Ovary (tissue), 9 donors: Measurements from ENCODE around the gene OR4F15. TPM values are rescaled to one million over a fixed set of nuclear protein-coding genes. Genes with fewer than 3 reads are reported as not detected.

Source experiments
- DNase-seq, 5 donors: peaks; one replicate each; pipeline ENCODE4 v3.0.0-alpha.2; 2019 to 2020
- H3K27ac ChIP-seq, 2 donors: fragments of 200-600 bp; one replicate each; pipeline versions ENCODE4 v1.5.1 to v1.8.0; 2019 to 2022
- H3K27me3 ChIP-seq: fragments of 200-600 bp; one replicate; pipeline ENCODE4 v1.8.0; 2022
- H3K36me3 ChIP-seq: fragments of 200-600 bp; sonication (generic); one replicate; pipeline ENCODE4 v1.5.1; 2019
- H3K4me1 ChIP-seq: one replicate; pipeline ENCODE4 v1.8.1; 2013; ENCODE audit warnings: mild to moderate bottlenecking, moderate library complexity; ENCODE audit not compliant: insufficient read depth
- H3K4me3 ChIP-seq: fragments of 200-600 bp; sonication (generic); one replicate; pipeline ENCODE4 v1.5.1; 2017
- H3K9me3 ChIP-seq, 2 donors: fragments of 200-600 bp in 1 of 2; sonication (generic) in 1 of 2; one replicate each; pipeline versions ENCODE4 v1.5.1 to v1.8.1; 2013 to 2019; ENCODE audit warnings: mild to moderate bottlenecking in 1 of 2, moderate library complexity in 1 of 2
- CTCF ChIP-seq, 3 donors: fragments of 450-650 bp in 2 of 3; fragments of 200-600 bp in 1 of 3; IDR thresholded peaks; one replicate each; pipeline versions ENCODE4 v1.5.1 to v1.8.0; 2016 to 2022; ENCODE audit warnings: antibody characterized with exemption in 3 of 3, mild to moderate bottlenecking in 1 of 3
- EP300 ChIP-seq: sonication (generic); formaldehyde crosslinking; IDR thresholded peaks from one replicate; pipeline ENCODE4 v1.6.1; 2017; ENCODE audit warnings: antibody characterized with exemption
- POLR2A ChIP-seq: fragments of 450-650 bp; IDR thresholded peaks from one replicate; pipeline ENCODE4 v1.6.1; 2017; ENCODE audit warnings: antibody characterized with exemption, mild to moderate bottlenecking, moderate library complexity
- WGBS, 3 donors: extraction: QIAGEN DNeasy Blood & Tissue Kit in 1 of 3; methylation state at CpG; one replicate each; pipeline versions ENCODE4 v1.1.5 to v1.1.7; 2013 to 2017; 5-methylcytosine and 5-hydroxymethylcytosine counted together
- intact Hi-C, 4 donors: fragments of 100-400 bp; cut with DNase I; formaldehyde crosslinking; loops; one replicate each; pipeline versions ENCODE4 v1.11.0 to v1.15.1; 2022 to 2023
- polyA plus RNA-seq, 2 donors: library from polyadenylated mRNA; stranded (reverse); fragments of 200-250 nt in 1 of 2; fragments of 350-450 nt in 1 of 2; fragmentation: Illumina TruSeq in 1 of 2; extraction: RNeasy Lipid Tissue Mini Kit (QIAGEN cat#74804) in 1 of 2; gene quantifications; one replicate each; pipeline ENCODE4 v1.2.3, GENCODE V29; 2013 to 2014
- total RNA-seq, 7 donors: library from RNA; depleted of rRNA in 2 of 7; stranded (reverse); fragments of >200 nt in 2 of 7; fragmentation: NEBNext Ultra II Directional in 3 of 7; extraction: Animal tissue kit (Norgen Biotek cat#: 25700) in 3 of 7; gene quantifications; one replicate each; pipeline versions ENCODE4 v1.1.0 to v1.2.4, GENCODE V29; 2016 to 2023
- donor health status: DM: no; HTN: no; CAD: no; lungs with moderate emphysema.
- donor health status: DM: no; HTN: no; CAD: no.
- donor health status: Bipolar disorder and iron deficiency.
- donor health status: DM: yes; HTN: yes; CAD: no.
- donor health status: DM: no; HTN: no; CAD: no.
- donor health status: DM: yes; HTN: yes; CAD: no.

Gene OR4F15
- total and polyA plus RNA-seq, 9 donors = not detected

- no peak for TF ChIP-seq POLR2A
- no peak for TF ChIP-seq CTCF (IDR thresholded peaks at IDR 0.05)
- no peak for TF ChIP-seq EP300
- WGBS, 3 donors = 39 to 67% (median 52%) methylated on average over 1 of the region's 1 CpG
- H3K27ac ChIP-seq = no peak overlapping the region
- intact Hi-C loops = no loop called here
- H3K27me3 ChIP-seq = no peaks in the 10 kb centered on the region
- no peaks in the 10 kb centered on the region for H3K36me3 ChIP-seq
- no peaks in the 10 kb centered on the region for H3K9me3 ChIP-seq
- no peaks in the 10 kb centered on the region for H3K4me1 ChIP-seq
- no peak overlapping the region for H3K4me3 ChIP-seq
- no peak for DNase-seq
Measured at GRCh38 chr15:101799665-101800064, 12.3 kb upstream of the OR4F15 start.

GRCh38 chr15:101801048-101801447, 11.0 kb upstream of the OR4F15 start:
- H3K9me3 ChIP-seq = no peaks in the 10 kb centered on the region
- no peak for TF ChIP-seq EP300
- TF ChIP-seq CTCF (IDR thresholded peaks at IDR 0.05) = no peak
- no peak for TF ChIP-seq POLR2A
- no peak overlapping the region for H3K4me3 ChIP-seq
- WGBS, 3 donors = 77 to 96% (median 86%) methylated on average over 1 of the region's 1 CpG
- intact Hi-C loops = no loop called here
- no peaks in the 10 kb centered on the region for H3K36me3 ChIP-seq
- H3K27ac ChIP-seq = no peak overlapping the region
- no peaks in the 10 kb centered on the region for H3K27me3 ChIP-seq
- H3K4me1 ChIP-seq = no peaks in the 10 kb centered on the region
- no peak for DNase-seq

GRCh38 chr15:101803209-101803608, 8.8 kb upstream of the OR4F15 start, which contains the start of gene OR4F6:
OR4F6 (plus strand) TSS chr15:101803509; CDS start chr15:101805720, 2,211 bp downstream.
- intact Hi-C loops = no loop called here
- no peak for TF ChIP-seq EP300
- no peak for TF ChIP-seq POLR2A
- no peak for TF ChIP-seq CTCF (IDR thresholded peaks at IDR 0.05)
- Histone ChIP-seq H3K4me3 (no peak within 1 kb of the TSS), H3K4me1 (no peaks in the 10 kb centered on the region), H3K27ac (no peak within 1 kb of the TSS), H3K36me3 (no peaks in the 10 kb centered on the region), H3K9me3 (no peaks in the 10 kb centered on the region), H3K27me3 (no peaks in the 10 kb centered on the region)
- DNase-seq = no peak
- WGBS, 3 donors = 76 to 88% (median 81%) methylated on average over 2 of the region's 2 CpGs

GRCh38 chr15:101803676-101804075, 8.3 kb upstream of the OR4F15 start:
- Histone ChIP-seq H3K4me1 (no peaks in the 10 kb centered on the region), H3K4me3 (no peak overlapping the region), H3K27me3 (no peaks in the 10 kb centered on the region), H3K9me3 (no peaks in the 10 kb centered on the region), H3K27ac (no peak overlapping the region), H3K36me3 (no peaks in the 10 kb centered on the region)
- DNase-seq = no peak
- intact Hi-C loops = no loop called here
- TF ChIP-seq POLR2A (no peak), EP300 (no peak), CTCF (IDR thresholded peaks at IDR 0.05) (no peak)
- WGBS, 3 donors = 62 to 71% (median 64%) methylated on average over 5 of the region's 5 CpGs

GRCh38 chr15:101804375-101804774, 7.6 kb upstream of the OR4F15 start:
- H3K36me3 ChIP-seq = no peaks in the 10 kb centered on the region
- H3K27me3 ChIP-seq = no peaks in the 10 kb centered on the region
- intact Hi-C loops = no loop called here
- H3K4me3 ChIP-seq = no peak overlapping the region
- H3K4me1 ChIP-seq = no peaks in the 10 kb centered on the region
- TF ChIP-seq POLR2A (no peak), EP300 (no peak), CTCF (IDR thresholded peaks at IDR 0.05) (no peak)
- H3K9me3 ChIP-seq = no peaks in the 10 kb centered on the region
- DNase-seq = no peak
- H3K27ac ChIP-seq = no peak overlapping the region
